ENCODE results near the gene DPF3.
A peak's percentile ranks its signal among the peaks of the same experiment; 100 is the strongest.

The DPF3 gene

DNA sequence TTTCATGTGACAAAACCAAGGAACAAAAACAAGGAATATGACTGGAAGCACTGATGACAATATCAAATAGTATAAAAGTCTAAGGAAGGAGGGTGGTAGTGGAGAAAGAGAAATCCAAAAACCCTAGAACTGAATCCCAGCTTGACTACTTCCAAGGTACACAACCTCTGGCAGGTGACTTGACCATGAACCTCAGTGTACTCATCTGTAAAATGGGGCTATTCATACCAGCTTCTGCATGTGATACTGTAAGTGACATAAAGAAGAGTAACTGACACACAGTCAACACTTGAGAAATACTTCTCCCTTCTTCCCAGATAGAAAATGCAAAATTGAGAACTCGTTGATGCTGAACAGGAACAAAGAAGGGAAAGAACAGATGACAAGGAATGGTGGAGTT lies 10.3 kb upstream of the DPF3 start:
- DNase-seq: no peak

DNA sequence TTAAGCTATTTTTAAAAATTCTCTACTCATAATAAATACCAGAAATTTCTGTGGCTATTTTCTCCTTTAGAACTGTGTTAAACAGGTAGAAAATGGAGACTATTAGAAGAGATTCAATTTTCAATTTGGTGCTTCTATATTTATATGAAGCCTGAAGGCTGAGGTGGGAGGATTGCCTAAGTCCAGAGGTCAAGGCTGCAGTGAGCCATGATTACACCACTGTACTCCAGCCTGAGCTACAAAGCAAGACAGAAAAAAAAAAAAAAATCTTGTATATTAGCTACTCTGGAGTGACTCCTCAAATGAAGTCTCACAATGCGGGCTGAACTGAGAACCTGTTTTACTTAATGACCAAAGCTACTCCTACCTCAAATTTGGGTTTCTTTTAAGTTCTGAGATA lies 9.8 kb upstream of the DPF3 start:
- DNase-seq: no peak

DNA sequence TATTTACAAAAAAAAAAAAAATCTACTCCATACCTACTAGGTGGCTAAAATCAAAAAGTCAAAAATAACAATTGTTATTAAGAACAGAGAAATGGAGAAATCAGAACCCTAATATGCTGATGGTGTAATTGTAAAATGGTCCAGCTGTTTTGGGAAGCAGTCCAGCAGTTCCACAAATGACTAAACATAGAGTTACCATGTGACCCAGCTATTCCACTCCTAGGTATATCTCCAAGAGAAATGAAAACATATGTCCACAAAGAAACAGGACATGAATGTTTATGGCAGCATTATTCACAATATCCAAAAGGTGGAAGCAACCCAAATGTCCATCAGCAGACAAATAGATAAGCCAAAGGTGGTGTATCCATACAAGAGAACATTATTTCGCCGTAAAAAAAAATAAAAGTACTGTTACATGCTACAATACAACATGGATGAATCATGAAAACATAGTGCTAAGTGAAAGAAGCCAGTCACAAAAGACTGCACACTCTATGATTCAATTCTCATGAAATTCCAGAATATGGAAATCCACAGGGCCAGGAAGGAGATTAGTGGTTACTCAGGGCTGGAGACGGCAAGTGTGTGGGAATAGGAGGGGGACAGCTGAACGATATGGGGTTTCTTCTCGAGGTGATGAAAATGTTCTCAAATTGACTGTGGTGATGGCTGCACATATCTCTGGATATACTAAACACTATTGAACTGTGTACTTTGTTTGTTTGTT lies 9.1 kb upstream of the DPF3 start:
- DNase-seq: no peak

DNA sequence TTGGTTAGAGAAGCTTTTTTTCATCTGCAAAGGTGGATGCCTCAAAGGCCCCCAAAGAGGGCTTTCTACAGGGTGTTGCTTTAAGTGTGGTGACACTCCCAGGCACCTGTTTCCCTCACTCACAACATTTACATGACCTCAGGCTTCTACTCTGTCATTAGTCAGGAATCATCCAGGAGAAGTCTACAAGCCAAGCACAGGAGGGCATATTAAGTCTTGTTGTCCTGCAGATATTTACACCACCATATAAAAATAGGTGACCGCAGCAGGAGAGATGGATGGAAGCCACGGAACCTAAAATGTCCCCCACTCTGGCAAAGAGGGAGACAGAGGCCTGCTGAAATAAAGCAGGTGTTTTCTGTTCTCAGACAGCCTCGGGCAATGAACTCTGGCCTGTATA lies 7.5 kb upstream of the DPF3 start:
- no peak for DNase-seq

DNA sequence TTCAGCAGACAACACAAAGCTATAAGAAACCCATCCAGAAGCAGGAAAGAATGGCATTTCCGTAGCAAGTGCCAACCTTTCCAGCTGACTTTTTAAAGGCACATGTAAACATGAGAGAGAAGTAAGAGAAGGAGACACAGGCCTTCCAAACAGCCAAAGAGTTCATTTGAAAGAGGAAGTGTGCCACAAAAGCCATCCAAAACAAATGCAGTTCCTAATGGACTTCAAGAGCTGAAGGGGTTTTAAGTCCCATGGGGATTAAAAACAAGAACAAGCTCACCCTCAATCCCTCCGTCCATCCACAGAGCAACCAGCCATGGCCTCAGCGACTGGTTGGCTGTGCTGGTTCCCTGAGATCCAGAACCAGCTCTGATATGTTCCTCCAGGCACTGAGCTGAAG lies 4.5 kb upstream of the DPF3 start:
- no peak for DNase-seq

DNA sequence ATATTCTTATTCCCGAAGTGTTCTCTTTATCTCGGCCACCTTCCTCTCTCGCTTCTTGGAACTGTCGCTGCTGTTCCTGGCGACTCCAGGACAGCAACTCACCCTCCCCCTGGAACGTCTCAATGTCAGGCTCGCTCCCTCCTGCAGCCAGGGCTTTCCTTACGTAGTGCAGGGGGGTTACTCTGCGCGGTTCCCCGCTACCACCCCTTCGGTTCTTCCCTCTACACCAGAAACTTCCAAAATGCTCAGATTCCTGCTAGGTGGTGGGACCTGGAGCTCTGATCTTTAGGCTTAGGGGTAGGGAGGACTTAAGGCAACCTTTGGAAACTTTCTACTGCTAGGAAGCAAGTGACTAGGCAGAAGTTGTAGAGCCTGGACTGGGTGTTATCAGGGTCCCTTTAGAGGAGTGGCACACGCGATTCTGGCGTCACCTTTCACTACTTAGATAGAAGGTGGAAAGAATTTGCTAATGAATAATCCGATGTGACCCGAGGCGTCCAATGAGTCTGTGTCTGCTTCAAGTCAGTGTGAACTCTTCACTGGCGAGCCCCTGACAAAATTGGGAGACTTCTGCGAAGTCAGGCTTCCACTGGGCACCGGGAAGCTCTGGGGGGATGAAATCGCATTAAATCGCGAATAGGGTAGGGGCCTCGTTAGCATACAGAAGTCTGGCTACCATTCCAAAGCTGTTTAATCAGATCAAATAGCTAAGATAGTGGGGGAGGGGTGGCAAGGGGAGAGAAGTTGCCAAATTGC lies 900 bp upstream of the DPF3 start:
- DNase-seq: no peak

DNA sequence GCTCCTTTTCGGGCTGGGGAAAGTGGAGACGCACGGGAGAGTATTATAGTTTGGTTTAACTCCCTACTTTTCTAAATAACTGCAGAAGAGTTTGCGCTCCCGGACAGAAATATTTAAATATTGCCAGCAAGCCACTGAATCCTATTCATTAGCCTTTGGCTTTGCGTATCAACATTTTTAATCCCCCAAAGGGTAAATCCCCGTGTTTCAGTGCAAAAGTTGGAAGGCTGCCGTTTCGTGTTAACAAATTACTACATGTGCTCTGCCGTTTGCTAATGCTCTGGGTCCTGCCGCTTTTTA lies 372 bp upstream of the DPF3 start:
- no peak for DNase-seq

DNA sequence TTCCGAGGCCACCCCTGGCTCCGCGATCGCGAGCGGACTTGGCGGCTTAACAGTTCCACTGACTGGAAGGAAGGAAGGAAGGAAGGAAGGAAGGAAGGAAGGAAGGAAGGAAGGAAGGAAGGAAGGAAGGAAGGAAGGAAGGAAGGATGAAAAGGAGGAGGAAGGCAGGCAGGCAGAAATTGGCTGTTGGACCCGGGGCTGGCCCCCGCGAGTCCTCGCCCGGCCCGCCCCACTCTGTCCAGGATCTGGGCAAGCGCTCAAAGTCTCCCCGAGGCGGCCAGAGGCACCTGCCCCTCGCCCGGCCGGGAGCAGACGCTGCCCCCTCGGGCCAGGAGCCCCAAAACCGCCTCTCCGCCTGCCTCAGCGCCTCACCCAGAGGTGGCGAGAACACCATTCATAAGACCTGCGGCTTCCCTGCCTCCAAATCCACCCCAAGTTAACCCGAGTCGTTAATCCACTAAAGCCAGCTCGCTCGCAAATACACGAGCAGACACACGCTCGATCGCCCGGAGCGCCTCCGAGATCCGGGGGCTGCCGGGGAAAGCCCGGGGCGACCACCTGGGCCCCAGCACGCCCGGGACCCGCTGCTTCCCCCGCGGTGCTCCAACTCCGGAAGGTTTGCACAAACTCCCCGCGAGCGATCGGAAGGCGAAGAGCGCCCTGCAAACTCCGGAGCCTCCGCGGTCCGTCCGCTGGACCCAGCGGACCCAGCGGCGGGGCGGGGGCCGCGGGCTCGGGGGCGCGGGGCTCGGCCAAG lies 844 bp downstream of the DPF3 start:
- DNase-seq: peak in 1 of 2 donors; percentile 13

DNA sequence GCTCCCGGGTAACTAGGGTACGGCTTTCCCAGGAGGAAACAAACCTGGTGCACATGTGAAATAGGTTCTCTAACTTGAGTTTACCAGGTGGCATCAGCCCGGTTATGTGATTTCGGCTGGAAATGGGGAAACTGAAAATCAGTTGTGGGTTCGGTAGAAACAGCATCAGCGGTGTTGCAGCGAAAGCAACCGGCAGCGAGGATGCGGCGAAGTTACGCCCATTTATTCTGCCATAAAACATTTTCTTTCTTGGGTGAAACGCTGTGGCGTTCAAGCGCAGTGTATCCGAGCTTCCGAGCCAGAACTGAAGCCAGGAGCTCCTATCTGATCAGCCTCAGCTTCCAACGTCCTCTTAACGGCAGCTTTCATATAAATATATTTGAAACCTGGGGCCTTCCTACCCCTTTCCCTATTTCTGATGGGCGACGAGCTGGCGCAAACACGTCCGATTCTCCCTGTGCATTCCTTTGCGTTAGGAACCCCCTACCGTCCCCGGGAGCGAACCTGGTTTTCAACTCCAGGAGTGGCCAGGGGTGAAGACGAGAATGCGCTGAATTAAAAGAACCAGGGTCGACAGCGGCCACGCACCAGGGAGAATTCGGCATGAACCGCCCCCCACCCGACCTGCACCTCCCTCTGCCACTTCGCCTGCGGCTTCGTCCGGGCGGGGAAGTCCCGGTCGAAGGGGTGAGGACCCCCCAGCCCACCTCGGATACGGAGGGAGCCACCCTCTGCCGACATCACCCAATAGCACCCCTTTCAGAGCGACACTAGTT lies 1.6 kb downstream of the DPF3 start:
- peak in 1 of 2 donors; percentile 16 for DNase-seq

DNA sequence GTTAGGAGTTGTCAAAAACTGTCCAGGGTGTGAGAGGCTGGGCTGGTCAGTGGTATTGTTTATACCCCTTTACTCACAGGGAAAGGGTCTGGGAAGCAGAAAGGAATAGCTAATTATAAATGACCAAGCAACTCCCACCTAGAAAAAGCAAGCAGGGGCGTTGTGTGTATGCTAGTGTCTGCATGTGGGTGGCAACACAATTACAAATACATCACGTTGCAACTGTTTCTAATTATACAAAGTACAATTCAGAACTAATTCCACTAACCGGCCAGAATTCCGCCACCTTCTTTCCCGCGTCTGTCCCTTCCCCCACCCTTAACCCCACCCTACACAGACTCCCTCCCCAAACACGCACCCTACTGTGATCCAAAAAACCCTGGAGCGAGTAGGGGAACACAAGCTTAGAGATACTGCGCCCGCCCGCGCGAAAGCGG lies 2.2 kb downstream of the DPF3 start:
- no peak for DNase-seq

DNA sequence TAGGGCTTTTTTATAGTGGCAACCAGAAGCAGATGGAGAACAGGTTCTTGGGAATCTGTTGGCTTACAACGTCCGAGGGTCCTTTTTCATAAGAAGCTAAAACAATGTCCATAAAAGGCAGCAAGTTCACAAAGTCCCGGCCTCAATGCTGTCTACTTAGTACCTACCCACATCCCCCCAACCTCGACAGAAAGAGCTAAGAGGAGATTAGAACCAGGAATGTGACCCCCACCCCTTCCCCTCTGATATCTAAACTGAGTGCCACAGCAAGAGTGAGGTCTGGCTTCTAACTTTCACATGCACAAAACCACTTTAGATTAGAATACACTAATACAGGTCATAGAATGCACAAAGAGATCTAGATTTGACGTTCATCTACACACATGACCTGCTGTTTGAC lies 4.5 kb downstream of the DPF3 start:
- no peak for DNase-seq

DNA sequence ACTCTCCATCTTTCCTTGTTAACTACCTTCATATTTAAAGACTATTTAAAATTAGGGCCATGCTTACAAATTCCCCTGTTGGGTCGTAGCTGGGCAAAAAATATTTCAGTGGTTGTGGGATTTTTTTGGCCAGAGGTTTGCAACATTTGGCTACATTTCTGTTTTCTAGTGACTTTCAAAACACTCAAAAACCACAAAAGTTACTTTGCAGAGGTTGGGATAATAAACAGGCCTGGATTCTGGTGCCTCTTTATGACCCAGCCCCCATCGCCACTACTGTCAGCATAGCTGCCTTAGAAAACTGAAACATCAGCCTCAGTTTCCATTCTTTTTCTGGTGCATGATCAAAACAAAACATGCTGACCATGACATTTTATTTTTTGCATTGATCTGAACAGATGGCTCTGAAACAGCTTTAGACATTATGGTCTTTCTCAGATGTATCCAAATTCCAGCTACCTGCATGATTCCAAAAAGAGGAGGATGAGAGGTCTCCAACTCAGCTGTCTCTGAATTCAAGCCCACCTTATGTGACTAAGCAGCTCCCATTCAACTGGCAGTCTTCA lies 5.2 kb downstream of the DPF3 start:
- DNase-seq: no peak

DNA sequence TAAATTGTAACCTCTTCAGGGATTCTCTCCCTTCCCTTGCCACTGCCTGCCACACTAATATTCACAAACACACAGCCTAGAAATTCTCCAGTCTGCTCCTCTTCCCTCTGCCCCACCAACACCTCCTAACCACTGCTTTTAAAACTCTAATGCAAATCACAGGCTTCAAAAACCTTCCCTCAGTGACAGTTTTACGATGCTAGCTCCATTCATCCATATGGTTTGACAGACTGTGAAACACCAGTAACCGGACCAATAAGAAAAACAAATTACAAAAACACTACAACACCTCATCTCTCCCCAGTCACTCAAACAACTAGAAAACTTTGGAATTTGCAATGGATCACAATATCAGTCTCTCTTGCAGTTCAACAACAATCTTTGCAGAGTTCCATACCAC lies 5.7 kb downstream of the DPF3 start:
- no peak for DNase-seq

DNA sequence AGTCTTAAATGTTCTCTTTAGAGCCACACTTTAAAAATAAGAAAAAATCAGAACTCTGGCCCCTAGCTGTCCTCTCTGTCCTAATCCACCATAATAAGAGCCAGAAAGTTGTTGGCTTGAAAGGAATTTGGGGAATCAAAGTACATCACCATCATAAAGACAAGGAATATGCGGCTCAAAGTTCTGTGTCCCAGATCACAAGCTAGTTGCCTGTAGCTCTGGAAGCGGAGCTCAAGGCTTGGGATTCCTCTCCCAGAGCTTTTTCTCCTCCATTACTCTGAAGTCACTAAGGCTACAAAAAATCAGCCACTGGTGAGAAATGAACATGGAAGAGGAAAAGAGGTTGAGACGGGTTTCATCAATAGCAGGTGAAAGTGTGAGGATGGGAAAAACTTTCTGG lies 6.4 kb downstream of the DPF3 start:
- no peak for DNase-seq

DNA sequence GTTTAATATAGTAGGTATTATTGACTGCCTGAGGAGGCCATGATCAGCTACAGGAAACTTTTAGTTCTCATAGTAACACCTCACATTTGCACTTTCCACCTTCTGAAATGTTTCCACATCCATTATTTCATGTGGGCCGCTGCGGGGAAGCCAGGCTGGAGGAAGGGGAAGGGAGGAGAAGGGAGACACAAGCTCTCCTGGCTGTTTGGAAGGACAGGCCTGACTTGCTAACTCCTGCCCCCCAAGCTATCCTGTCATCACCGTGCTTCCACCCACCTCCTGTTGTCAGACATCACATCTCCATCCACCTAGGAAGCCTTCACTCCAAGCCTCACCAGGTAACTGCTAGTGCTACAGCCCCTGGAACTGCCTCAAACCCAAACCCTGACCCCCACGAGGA lies 9.5 kb downstream of the DPF3 start:
- DNase-seq: no peak

DNA sequence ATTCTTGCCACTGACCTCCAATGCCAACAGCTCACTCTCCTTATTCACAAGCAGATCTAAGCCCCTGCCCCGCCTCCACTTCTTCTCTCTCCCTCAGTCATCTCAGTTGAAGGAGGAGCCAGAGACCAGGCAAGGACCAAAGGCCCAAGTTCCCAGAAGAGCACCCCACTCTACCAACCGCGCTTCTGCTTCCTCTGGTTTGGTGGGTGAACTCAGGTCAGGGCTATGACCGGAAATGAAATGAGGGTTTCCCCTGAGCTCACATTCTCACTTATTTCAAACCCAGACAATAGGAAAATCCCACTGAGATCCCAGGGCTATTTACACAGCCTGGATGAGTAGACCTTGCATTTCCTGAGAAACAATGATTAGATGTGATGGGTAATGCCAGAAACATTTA lies 9.9 kb downstream of the DPF3 start:
- DNase-seq: no peak

DNA sequence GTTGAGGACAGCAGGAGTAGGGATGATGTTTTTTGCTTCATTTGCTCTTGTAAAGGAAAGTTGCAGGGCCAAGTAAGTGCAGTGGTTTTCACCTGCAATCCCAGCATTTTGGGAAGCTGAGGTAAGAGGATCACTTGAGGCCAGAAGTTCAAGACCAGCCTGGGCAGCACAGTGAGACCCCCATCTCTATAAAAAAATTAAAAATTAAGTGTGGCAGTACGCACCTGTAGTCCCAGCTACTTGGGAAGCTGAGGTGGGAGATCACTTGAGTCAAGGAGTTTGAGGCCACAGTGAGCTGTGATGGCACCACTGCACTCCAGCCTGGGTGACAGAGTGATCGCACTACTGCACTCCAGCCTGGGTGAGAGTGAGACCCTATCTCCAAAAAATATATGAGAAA lies 10.8 kb downstream of the DPF3 start:
- DNase-seq: no peak

DNA sequence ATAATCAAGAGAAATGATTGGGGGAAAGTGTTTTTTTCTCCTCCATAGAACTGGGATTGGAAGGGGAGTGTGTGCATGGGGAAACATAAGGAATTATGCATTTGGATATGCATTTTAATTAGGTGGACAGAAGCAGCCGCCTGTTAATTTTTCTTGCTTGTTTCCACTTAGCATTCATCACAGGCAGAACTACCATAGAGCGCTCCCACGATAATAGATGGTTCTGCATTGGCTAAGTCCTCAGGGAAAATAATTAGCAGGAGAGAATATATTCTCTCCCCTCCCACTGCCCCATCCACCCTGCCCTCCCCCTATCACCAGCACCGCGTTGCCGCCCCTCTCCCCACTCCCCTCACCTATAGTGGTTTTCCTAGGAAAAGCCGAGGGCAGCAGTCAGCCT lies 11.4 kb downstream of the DPF3 start:
- DNase-seq: no peak

DNA sequence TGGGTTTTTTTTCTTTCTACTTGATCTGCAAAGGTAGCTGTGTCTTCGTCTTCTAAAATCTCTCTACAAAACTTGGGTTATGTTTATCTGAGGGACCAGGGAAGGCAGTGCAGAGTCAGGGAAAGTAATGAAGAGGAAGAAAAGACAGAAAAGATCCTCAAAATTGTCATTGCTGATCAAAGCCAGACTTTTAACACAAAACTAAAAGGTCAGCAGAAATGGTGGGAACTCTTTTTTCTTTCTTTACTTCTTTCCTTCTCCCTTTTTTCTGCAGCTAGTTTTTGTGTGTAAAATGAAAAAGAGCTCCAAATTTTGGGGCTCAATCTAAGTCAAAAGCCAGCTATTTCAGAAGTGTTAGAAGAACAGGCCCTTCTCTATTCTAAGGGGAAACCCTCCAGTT lies 11.9 kb downstream of the DPF3 start:
- DNase-seq: no peak

DNA sequence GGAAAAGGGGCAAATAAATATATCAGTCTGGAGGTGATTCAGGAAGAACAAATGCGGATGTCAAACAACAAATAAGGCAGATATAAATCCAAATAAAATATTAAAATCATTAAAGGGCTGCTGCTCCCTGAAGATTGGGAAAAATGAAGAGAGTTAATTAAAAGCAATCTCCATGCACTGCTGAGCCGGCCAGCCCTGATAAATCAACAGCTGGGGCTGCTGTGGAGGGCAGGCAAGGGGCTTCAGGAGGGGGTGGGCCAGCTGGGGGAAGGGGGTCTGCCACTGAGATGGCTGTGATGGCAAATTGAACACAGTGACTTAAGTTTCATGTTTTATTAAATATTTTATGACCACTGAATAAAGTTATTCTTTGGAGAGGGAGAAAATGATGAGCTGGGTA lies 12.4 kb downstream of the DPF3 start:
- no peak for DNase-seq

DNA sequence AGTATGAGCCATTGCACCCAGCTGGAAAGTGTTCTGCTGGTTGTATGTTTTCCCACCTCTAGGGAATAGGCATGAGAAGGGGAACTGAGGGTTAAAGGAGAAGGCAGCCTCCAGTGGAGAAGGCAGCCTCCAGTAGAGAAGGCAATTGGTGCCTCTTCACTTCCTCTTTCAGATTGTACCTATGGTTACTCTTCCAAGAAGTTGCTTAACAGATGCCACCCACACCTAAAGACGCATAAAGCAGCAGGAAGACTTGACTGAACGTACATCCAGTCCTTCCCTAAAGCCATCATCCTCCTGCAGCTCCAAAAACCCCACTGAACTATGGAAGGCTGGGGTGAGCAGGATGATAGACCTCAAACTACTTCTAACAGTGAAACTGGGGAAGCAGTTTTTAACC lies 13.1 kb downstream of the DPF3 start:
- no peak for DNase-seq

DNA sequence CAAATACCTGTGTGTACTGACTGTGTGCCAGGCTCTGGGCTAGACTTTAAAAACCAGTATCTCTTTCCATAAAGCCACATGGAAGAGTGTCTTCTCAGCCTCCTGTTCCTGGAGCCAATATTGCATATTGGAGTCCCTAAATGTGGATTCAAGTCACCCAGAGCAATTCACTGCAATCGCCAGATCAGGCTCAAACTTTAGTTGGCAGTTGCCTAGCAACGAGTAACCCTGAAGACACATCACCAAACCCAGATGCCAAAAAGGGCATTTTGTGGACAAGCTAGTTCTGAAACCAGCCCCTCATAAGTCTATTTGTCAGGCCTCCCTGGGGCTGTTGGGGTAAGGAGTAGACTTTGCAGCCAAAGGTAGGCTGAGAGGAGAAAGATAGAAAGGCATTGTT lies 13.7 kb downstream of the DPF3 start:
- DNase-seq: no peak

DNA sequence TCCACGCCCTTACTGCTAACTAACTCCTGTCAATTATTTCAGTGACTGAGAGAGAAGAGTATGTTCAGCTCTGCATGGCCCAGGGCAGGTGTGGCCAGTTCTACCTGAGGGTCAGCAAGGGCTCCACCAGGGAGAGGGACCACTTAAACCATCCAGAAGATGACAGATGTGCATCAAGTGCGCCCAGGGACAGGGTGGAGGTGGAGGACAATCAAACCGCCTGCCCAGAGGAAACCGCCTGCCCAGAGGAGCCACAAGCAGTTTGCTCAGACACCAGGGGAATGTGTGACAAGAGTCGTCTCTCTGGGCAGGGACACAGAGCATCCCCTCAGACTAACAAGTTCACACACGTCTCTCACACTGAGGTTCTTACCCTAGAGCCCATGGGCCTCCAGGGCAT lies 14.5 kb downstream of the DPF3 start:
- DNase-seq: no peak

All from stimulated activated CD4-positive, alpha-beta T cell treated with anti-CD3 and anti-CD28 coated beads, Interleukin-2, amount 100 ng/mL, for 48 hours (primary cell).